ENCODE data around the gene DGKI. TPM values are rescaled to one million over a fixed set of nuclear protein-coding genes. Genes with fewer than 3 reads are reported as not detected.

Gene DGKI
- total and polyA plus RNA-seq, 5 donors from 2014 or later = not detected

DNA sequence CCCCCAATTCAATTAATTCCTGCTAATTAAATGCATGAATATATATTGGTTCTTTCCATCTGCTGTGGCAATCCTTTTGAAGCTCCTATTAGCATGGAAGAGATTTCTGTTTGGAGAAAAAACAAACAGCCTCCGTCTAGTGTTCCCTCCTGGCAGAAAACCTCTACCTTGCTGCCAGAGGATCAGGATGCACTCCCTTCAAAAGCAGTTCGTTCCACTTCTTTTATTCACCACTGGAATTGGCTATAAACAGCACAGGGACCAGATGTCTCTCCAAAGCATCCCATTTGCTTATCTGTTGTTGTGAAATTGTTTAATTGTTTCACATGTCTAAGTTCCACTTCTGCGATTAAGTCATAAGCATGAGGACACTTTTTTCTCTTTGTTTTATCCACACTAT, 425.4 kb downstream of the DGKI start:
- H3K4me1 Mint-ChIP-seq = peaks cover 0 to 2% (median 0%) of the 10 kb centered on the region in 4 donors
- DNase-seq = no peak

DNA sequence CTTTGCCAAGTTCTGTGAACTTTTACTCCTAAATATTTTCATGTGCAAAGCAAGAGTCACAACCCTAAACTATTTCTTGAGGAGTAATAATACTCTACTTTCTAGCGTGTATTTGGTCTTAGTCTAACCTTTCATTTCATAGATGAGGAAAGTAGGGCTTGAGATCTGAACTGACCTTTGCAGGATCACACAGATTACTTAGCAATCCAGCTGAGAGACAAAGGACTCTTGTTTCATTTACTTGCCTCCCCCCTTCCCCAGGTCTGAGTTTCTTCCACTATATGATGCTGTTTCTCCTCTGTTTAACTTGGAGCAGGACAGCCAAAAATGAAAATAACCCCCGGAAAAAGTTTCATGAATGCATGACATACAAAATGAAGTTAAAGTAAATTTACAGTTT, 427.9 kb downstream of the DGKI start:
- no peak for ATAC-seq (ENCODE audit: low read depth in 2 of 2)
- Mint-ChIP-seq H3K27ac (no peak overlapping the region), H3K27me3 (no peaks in the 10 kb centered on the region)

More for the DNA sequence above, 425.4 kb downstream of the DGKI start:
- no peaks in the 10 kb centered on the region for H3K27me3 ChIP-seq (ENCODE audit: control insufficient read depth, insufficient read depth, low read length)
- Mint-ChIP-seq H3K4me3 (no peak overlapping the region), H3K27me3 (no peaks in the 10 kb centered on the region), H3K27ac (no peak overlapping the region), H3K9me3 (peaks cover 0 to 6% (median 3%) of the 10 kb centered on the region in 7 donors), H3K36me3 (no peaks in the 10 kb centered on the region)
- no peaks in the 10 kb centered on the region for H3K9me3 ChIP-seq (ENCODE audit: control insufficient read depth in 2 of 2, low read length in 2 of 2)
- H3K36me3 ChIP-seq (ENCODE audit: control insufficient read depth, insufficient read depth, low read length) = no peaks in the 10 kb centered on the region
- no peak overlapping the region for H3K27ac ChIP-seq (ENCODE audit: insufficient read depth, low read length, poor library complexity, severe bottlenecking)
- no peak for ATAC-seq (ENCODE audit: low read depth in 2 of 2)
- no peaks in the 10 kb centered on the region for H3K4me1 ChIP-seq (ENCODE audit: control insufficient read depth, insufficient read depth, low read length, poor library complexity, severe bottlenecking)
- no peak overlapping the region for H3K4me3 ChIP-seq (ENCODE audit: low read depth, low read length)

DNA sequence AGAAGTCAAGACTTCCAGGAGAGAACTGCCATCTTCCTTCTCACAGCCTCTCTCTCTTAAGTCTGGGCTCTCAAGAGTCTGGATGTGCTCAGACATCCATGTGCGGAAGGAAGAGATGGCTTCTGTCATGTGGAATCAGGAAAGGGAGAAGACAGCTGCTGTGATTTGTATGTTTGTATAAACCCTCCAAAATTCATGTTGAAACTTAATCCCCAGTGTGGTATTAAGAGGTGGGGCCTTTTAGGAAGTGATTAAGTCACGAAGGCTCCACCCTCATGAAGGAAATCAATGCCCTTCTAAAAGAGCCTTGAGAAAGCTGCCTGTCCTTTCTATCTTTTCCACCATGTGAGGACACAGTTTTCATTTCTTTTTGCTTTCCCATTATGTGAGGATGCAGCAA, 429.3 kb downstream of the DGKI start:
- H3K27ac ChIP-seq (ENCODE audit: insufficient read depth, low read length, poor library complexity, severe bottlenecking) = no peak overlapping the region
- Mint-ChIP-seq H3K36me3 (no peaks in the 10 kb centered on the region), H3K9me3 (peaks cover 2 to 9% (median 5%) of the 10 kb centered on the region in 7 donors), H3K4me3 (no peak overlapping the region), H3K4me1 (peaks cover 0 to 2% (median 0%) of the 10 kb centered on the region in 4 donors), H3K27me3 (no peaks in the 10 kb centered on the region), H3K27ac (no peak overlapping the region)
- no peak overlapping the region for H3K4me3 ChIP-seq (ENCODE audit: low read depth, low read length)
- H3K36me3 ChIP-seq (ENCODE audit: control insufficient read depth, insufficient read depth, low read length) = no peaks in the 10 kb centered on the region
- ATAC-seq (ENCODE audit: low read depth in 2 of 2) = no peak
- no peaks in the 10 kb centered on the region for H3K4me1 ChIP-seq (ENCODE audit: control insufficient read depth, insufficient read depth, low read length, poor library complexity, severe bottlenecking)
- no peaks in the 10 kb centered on the region for H3K9me3 ChIP-seq (ENCODE audit: control insufficient read depth in 2 of 2, low read length in 2 of 2)
- H3K27me3 ChIP-seq (ENCODE audit: control insufficient read depth, insufficient read depth, low read length) = no peaks in the 10 kb centered on the region
- DNase-seq = no peak

More for the DNA sequence above, 427.9 kb downstream of the DGKI start:
- H3K4me1 ChIP-seq (ENCODE audit: control insufficient read depth, insufficient read depth, low read length, poor library complexity, severe bottlenecking) = no peaks in the 10 kb centered on the region
- Mint-ChIP-seq H3K4me1 (peaks cover 0 to 2% (median 0%) of the 10 kb centered on the region in 4 donors), H3K36me3 (no peaks in the 10 kb centered on the region), H3K4me3 (no peak overlapping the region), H3K9me3 (peaks cover 0 to 5% (median 4%) of the 10 kb centered on the region in 7 donors)
- no peak overlapping the region for H3K4me3 ChIP-seq (ENCODE audit: low read depth, low read length)
- H3K36me3 ChIP-seq (ENCODE audit: control insufficient read depth, insufficient read depth, low read length) = no peaks in the 10 kb centered on the region
- H3K27me3 ChIP-seq (ENCODE audit: control insufficient read depth, insufficient read depth, low read length) = no peaks in the 10 kb centered on the region
- H3K9me3 ChIP-seq (ENCODE audit: control insufficient read depth in 2 of 2, low read length in 2 of 2) = no peaks in the 10 kb centered on the region
- H3K27ac ChIP-seq (ENCODE audit: insufficient read depth, low read length, poor library complexity, severe bottlenecking) = no peak overlapping the region
- no peak for DNase-seq

DNA sequence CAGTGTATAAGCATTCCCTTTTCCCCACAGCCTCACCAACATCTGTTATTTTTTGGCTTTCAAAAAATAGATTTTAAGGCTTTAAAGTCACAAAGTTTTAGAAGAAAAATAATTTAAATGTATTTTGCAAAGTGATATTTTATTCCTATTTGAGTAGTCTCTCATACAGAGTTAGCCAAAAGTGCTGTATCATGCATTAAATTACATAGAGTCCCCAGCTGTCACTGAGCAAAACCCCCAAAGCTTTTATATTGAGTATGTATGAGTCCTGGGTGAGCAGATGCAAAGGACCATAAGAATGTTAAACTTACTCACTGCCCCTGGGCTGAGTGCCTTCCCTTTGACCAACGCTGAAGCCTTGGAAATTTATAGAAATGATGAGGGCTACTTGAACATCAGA, 432.9 kb downstream of the DGKI start:
- no peaks in the 10 kb centered on the region for H3K4me1 Mint-ChIP-seq
- no peak overlapping the region for H3K27ac Mint-ChIP-seq
- no peaks in the 10 kb centered on the region for H3K36me3 Mint-ChIP-seq
- peaks cover 2 to 9% (median 3%) of the 10 kb centered on the region in 7 donors for H3K9me3 Mint-ChIP-seq
- Histone ChIP-seq H3K4me3 (ENCODE audit: low read depth, low read length) (no peak overlapping the region), H3K27ac (ENCODE audit: insufficient read depth, low read length, poor library complexity, severe bottlenecking) (no peak overlapping the region), H3K27me3 (ENCODE audit: control insufficient read depth, insufficient read depth, low read length) (no peaks in the 10 kb centered on the region), H3K4me1 (ENCODE audit: control insufficient read depth, insufficient read depth, low read length, poor library complexity, severe bottlenecking) (no peaks in the 10 kb centered on the region), H3K9me3 (ENCODE audit: control insufficient read depth in 2 of 2, low read length in 2 of 2) (no peaks in the 10 kb centered on the region), H3K36me3 (ENCODE audit: control insufficient read depth, insufficient read depth, low read length) (no peaks in the 10 kb centered on the region)
- no peak for ATAC-seq (ENCODE audit: low read depth in 2 of 2)
- no peak for DNase-seq
- no peaks in the 10 kb centered on the region for H3K27me3 Mint-ChIP-seq
- H3K4me3 Mint-ChIP-seq = no peak overlapping the region

DNA sequence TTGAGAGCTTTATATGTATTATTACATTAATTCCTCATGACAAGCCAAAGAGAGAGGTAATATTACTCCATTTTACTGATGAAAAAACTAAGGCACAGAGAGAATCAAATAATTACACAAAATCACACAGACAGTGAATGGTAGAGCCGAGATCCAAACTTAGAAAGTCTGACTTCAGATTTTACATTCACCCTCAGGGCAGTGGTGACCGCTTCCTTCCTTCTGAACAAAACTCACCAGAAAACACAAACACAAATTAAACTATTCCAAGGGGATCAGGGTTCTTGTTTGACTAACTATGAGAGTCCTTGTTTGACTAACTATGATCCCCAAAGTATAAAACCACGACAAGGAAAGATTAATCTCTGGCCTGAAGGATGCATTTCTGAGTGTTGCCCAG, 435.3 kb downstream of the DGKI start:
- Histone ChIP-seq H3K4me3 (ENCODE audit: low read depth, low read length) (no peak overlapping the region), H3K4me1 (ENCODE audit: control insufficient read depth, insufficient read depth, low read length, poor library complexity, severe bottlenecking) (no peaks in the 10 kb centered on the region), H3K9me3 (ENCODE audit: control insufficient read depth in 2 of 2, low read length in 2 of 2) (no peaks in the 10 kb centered on the region), H3K27me3 (ENCODE audit: control insufficient read depth, insufficient read depth, low read length) (no peaks in the 10 kb centered on the region), H3K36me3 (ENCODE audit: control insufficient read depth, insufficient read depth, low read length) (no peaks in the 10 kb centered on the region), H3K27ac (ENCODE audit: insufficient read depth, low read length, poor library complexity, severe bottlenecking) (no peak overlapping the region)
- no peak for DNase-seq
- H3K27ac Mint-ChIP-seq = no peak overlapping the region
- no peaks in the 10 kb centered on the region for H3K36me3 Mint-ChIP-seq
- H3K27me3 Mint-ChIP-seq = no peaks in the 10 kb centered on the region
- no peak overlapping the region for H3K4me3 Mint-ChIP-seq
- ATAC-seq (ENCODE audit: low read depth in 2 of 2) = no peak
- no peaks in the 10 kb centered on the region for H3K4me1 Mint-ChIP-seq
- peaks cover 2 to 6% (median 3%) of the 10 kb centered on the region in 7 donors for H3K9me3 Mint-ChIP-seq

DNA sequence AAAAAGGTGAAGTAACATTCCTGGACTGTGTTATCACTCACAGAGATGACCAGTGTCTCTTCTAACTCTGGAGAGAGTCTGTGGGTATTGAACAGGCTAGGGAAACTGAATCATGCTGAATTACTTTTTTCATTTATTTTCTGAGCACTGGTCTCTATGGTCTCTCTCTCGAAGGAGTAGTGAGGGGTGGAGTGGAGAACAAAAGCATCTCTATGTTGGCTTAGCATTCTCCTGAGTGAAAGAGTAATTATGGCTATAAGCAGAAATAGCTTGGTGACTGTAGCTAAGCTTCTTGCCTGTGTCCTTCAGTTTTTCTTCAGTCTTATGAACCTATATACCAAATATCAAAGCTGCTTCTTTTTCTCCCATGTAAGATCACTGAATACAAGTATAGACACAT, 438.6 kb downstream of the DGKI start:
- Mint-ChIP-seq H3K4me3 (no peak overlapping the region), H3K27ac (no peak overlapping the region)
- no peaks in the 10 kb centered on the region for H3K9me3 ChIP-seq (ENCODE audit: control insufficient read depth in 2 of 2, low read length in 2 of 2)

DNA sequence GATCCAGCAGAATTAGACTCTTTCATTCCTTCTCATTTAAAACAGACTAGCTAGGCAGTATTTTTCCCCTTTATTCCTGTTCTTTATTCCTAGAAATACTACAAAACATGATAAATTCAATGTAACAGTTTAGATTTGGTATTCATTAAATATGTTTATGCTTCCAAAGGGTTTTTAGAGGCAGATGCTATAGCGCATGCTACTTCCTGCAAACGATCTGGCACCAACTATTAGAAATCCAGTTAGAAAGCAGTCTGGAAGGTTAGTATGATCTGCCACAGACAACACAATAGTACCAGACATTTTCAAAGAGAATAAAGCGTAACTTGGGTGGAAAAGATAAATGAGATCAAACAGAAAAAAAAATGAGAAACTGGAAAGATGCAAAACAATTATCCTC, 439.7 kb downstream of the DGKI start:
- H3K4me3 Mint-ChIP-seq = no peak overlapping the region

More for the DNA sequence above, 438.6 kb downstream of the DGKI start:
- DNase-seq (no peak), ATAC-seq (ENCODE audit: low read depth in 2 of 2) (no peak)
- no peaks in the 10 kb centered on the region for H3K36me3 Mint-ChIP-seq
- no peaks in the 10 kb centered on the region for H3K27me3 Mint-ChIP-seq
- Histone ChIP-seq H3K4me1 (ENCODE audit: control insufficient read depth, insufficient read depth, low read length, poor library complexity, severe bottlenecking) (no peaks in the 10 kb centered on the region), H3K27ac (ENCODE audit: insufficient read depth, low read length, poor library complexity, severe bottlenecking) (no peak overlapping the region), H3K27me3 (ENCODE audit: control insufficient read depth, insufficient read depth, low read length) (no peaks in the 10 kb centered on the region), H3K4me3 (ENCODE audit: low read depth, low read length) (no peak overlapping the region), H3K36me3 (ENCODE audit: control insufficient read depth, insufficient read depth, low read length) (no peaks in the 10 kb centered on the region)
- no peaks in the 10 kb centered on the region for H3K4me1 Mint-ChIP-seq
- peaks cover 0 to 4% (median 0%) of the 10 kb centered on the region in 7 donors for H3K9me3 Mint-ChIP-seq

DNA sequence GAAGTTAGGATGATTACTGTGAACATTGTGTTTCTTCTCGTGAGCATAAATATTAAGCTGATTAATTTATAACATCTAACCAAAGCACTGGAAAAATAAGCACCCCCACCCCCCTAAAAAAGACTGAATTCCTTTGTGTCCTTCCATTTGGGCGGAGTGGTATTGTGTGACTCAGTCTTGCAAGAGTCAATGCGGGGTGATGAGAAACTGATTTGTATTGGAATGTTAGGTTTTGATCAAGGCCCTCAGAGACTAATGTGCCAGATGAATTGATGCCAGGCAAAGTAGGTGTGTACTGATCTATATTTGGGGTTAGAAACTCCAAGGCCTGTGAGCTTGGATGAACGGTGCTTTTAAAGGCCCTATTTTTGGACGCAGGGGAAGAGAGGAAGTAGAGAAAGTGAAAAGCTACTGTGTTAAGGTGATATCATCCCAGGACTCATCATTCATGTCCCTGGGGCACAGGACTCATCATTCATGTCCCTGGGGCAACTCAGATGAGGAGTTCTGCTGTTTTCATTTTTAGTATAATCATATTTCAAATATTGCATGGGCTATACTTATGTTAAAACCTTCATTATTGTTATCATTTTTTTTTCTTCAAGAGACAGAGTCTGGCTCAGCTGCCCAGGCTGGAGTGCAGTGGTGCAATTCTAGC, 442.0 kb downstream of the DGKI start:
- H3K4me3 Mint-ChIP-seq = no peak overlapping the region
- H3K4me3 ChIP-seq (ENCODE audit: low read depth, low read length) = no peak overlapping the region
- ATAC-seq (ENCODE audit: low read depth in 2 of 2) = no peak
- H3K27ac Mint-ChIP-seq = no peak overlapping the region
- no peak overlapping the region for H3K27ac ChIP-seq (ENCODE audit: insufficient read depth, low read length, poor library complexity, severe bottlenecking)
- no peaks in the 10 kb centered on the region for H3K27me3 ChIP-seq (ENCODE audit: control insufficient read depth, insufficient read depth, low read length)
- H3K4me1 Mint-ChIP-seq = no peaks in the 10 kb centered on the region
- H3K27me3 Mint-ChIP-seq = no peaks in the 10 kb centered on the region
- H3K4me1 ChIP-seq (ENCODE audit: control insufficient read depth, insufficient read depth, low read length, poor library complexity, severe bottlenecking) = no peaks in the 10 kb centered on the region
- no peaks in the 10 kb centered on the region for H3K36me3 Mint-ChIP-seq
- no peaks in the 10 kb centered on the region for H3K9me3 ChIP-seq (ENCODE audit: control insufficient read depth in 2 of 2, low read length in 2 of 2)
- peaks cover 0 to 4% (median 0%) of the 10 kb centered on the region in 7 donors for H3K9me3 Mint-ChIP-seq
- no peaks in the 10 kb centered on the region for H3K36me3 ChIP-seq (ENCODE audit: control insufficient read depth, insufficient read depth, low read length)
- DNase-seq = no peak

More for the DNA sequence above, 439.7 kb downstream of the DGKI start:
- Histone ChIP-seq H3K4me3 (ENCODE audit: low read depth, low read length) (no peak overlapping the region), H3K9me3 (ENCODE audit: control insufficient read depth in 2 of 2, low read length in 2 of 2) (no peaks in the 10 kb centered on the region), H3K36me3 (ENCODE audit: control insufficient read depth, insufficient read depth, low read length) (no peaks in the 10 kb centered on the region), H3K27ac (ENCODE audit: insufficient read depth, low read length, poor library complexity, severe bottlenecking) (no peak overlapping the region), H3K4me1 (ENCODE audit: control insufficient read depth, insufficient read depth, low read length, poor library complexity, severe bottlenecking) (no peaks in the 10 kb centered on the region), H3K27me3 (ENCODE audit: control insufficient read depth, insufficient read depth, low read length) (no peaks in the 10 kb centered on the region)
- Mint-ChIP-seq H3K9me3 (peaks cover 0 to 4% (median 0%) of the 10 kb centered on the region in 7 donors), H3K36me3 (no peaks in the 10 kb centered on the region), H3K27me3 (no peaks in the 10 kb centered on the region), H3K4me1 (no peaks in the 10 kb centered on the region), H3K27ac (no peak overlapping the region)
- DNase-seq (no peak), ATAC-seq (ENCODE audit: low read depth in 2 of 2) (no peak)

All from CD4-positive, CD25-positive, alpha-beta regulatory T cell (primary cell).